SK-N-SH treated with all-trans-retinoic acid at 6 μM for 48 hours (cell line): ENCODE measurements around the gene STK39.

Experiments
- ARNTL ChIP-seq: fragments of 450-650 bp; formaldehyde crosslinking; IDR thresholded peaks from 2 replicates; pipeline ENCODE4 v1.5.0; 2020; ENCODE audit warnings: low read depth, mild to moderate bottlenecking, moderate library complexity, borderline replicate concordance
- ZNF70 ChIP-seq: fragments of 450-650 bp; formaldehyde crosslinking; IDR thresholded peaks from 2 replicates; pipeline ENCODE4 v1.5.0; 2020; ENCODE audit warnings: mild to moderate bottlenecking, moderate library complexity
- ZNF8 ChIP-seq: fragments of 450-650 bp; formaldehyde crosslinking; IDR thresholded peaks from 2 replicates; pipeline ENCODE4 v1.5.0; 2020; ENCODE audit warnings: mild to moderate bottlenecking, moderate library complexity
- TF ChIP-seq, protein P1 (sequence below): fragments of 250-450 bp; sonication (Bioruptor Pico); IDR thresholded peaks from 2 replicates; pipeline ENCODE4 v1.8.0; 2020; ENCODE audit warnings: mild to moderate bottlenecking, moderate library complexity, borderline replicate concordance

DNA sequence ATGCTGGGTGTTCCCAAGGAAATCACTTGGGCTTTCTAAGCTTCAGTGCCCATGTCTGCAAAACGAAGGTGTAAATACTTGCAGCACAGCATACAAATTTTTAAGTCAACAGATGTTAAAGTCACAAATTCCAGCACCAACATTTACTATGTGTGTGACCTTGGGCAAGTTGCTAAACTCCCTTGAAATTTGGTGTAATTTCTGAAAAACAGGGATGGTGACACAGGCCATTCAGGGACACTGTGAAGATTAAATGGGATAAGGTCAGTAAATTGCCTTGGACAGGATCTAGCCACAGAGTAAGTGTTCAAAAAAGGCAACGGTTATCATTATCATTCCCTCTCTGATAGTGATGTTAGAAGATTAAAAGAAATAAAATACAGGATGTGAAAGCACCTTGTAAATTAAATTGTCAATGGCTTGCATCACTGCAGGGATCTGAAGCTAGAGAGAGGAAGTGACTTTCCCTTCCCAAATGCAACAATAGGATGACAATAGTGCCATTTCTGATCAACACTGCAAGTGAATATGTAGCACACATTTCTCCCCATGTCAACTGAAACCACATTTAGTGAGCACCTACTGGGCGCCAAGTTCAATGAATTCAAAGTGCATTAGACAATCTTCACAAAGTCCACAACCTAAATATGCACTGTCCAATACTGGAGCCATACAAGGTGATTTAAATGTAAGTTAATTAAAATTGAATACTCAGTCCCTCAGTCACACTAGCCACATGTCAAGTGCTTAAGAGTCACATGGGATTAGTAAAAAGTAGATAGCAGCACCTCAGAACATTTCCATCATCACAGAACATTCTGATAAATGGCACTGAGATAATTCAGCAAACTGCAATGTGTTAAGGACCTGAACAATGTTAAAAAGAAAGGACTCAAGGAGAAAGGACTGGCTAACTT is 81.2 kb downstream of the STK39 start:
- TF ChIP-seq, protein P1, sequence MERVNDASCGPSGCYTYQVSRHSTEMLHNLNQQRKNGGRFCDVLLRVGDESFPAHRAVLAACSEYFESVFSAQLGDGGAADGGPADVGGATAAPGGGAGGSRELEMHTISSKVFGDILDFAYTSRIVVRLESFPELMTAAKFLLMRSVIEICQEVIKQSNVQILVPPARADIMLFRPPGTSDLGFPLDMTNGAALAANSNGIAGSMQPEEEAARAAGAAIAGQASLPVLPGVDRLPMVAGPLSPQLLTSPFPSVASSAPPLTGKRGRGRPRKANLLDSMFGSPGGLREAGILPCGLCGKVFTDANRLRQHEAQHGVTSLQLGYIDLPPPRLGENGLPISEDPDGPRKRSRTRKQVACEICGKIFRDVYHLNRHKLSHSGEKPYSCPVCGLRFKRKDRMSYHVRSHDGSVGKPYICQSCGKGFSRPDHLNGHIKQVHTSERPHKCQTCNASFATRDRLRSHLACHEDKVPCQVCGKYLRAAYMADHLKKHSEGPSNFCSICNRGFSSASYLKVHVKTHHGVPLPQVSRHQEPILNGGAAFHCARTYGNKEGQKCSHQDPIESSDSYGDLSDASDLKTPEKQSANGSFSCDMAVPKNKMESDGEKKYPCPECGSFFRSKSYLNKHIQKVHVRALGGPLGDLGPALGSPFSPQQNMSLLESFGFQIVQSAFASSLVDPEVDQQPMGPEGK (CRISPR knock-in tag) = no peak
- TF ChIP-seq ZNF70 (CRISPR knock-in tag) = no peak
- TF ChIP-seq ZNF8 (CRISPR knock-in tag) = no peak
- no peak for TF ChIP-seq ARNTL (CRISPR knock-in tag)
